Astrocyte (in vitro differentiated cells and primary cell): ENCODE measurements around the gene GALNT17. TPM values are rescaled to one million over a fixed set of nuclear protein-coding genes. Genes with fewer than 3 reads are reported as not detected.

Source experiments
- DNase-seq: peaks from one replicate; pipeline ENCODE4 v3.0.0-alpha.2; 2010; ENCODE audit warnings: low read depth
- FAIRE-seq: peaks from 2 replicates; lab custom pipeline; 2011; peaks lifted over from hg19 to GRCh38; lab: Jason Lieb, UNC
- H2AFZ ChIP-seq: 2 replicates; pipeline ENCODE4 v1.6.0; 2012; ENCODE audit warnings: low read depth, low read length, inconsistent platforms
- H3K27ac ChIP-seq: 2 replicates; pipeline ENCODE4 v1.5.1; 2011; ENCODE audit warnings: low read depth, low read length, inconsistent platforms
- H3K27me3 ChIP-seq: 2 replicates; pipeline ENCODE4 v1.6.0; 2011; ENCODE audit warnings: low read length, inconsistent platforms; ENCODE audit not compliant: insufficient read depth
- H3K36me3 ChIP-seq: 2 replicates; pipeline ENCODE4 v1.5.1; 2011; ENCODE audit warnings: low read length, inconsistent platforms; ENCODE audit not compliant: insufficient read depth
- H3K4me1 ChIP-seq: 2 replicates; pipeline ENCODE4 v1.5.1; 2011; ENCODE audit warnings: low read length, inconsistent platforms; ENCODE audit not compliant: insufficient read depth
- H3K4me2 ChIP-seq: 2 replicates; pipeline ENCODE4 v1.6.0; 2012; ENCODE audit warnings: low read length, inconsistent platforms
- H3K4me3 ChIP-seq: 2 replicates; pipeline ENCODE4 v1.5.1; 2011; ENCODE audit warnings: low read depth, mild to moderate bottlenecking, low read length, inconsistent platforms; ENCODE audit not compliant: insufficient read depth
- H3K79me2 ChIP-seq: 2 replicates; pipeline ENCODE4 v1.6.0; 2012; ENCODE audit warnings: mild to moderate bottlenecking, low read length, inconsistent platforms; ENCODE audit not compliant: insufficient read depth
- H3K9ac ChIP-seq: 2 replicates; pipeline ENCODE4 v1.6.0; 2012; ENCODE audit warnings: mild to moderate bottlenecking, low read length, inconsistent platforms
- H3K9me3 ChIP-seq: 2 replicates; pipeline ENCODE4 v1.5.1; 2012; ENCODE audit warnings: low read depth, mild to moderate bottlenecking, low read length, inconsistent platforms; ENCODE audit not compliant: insufficient read depth
- H4K20me1 ChIP-seq: 2 replicates; pipeline ENCODE4 v1.6.0; 2012; ENCODE audit warnings: low read length, inconsistent platforms; ENCODE audit not compliant: insufficient read depth
- H3K27ac Mint-ChIP-seq: one replicate; pipeline ENCODE4 v1.8.0; 2021; ENCODE audit warnings: mild to moderate bottlenecking, mixed read lengths; ENCODE audit not compliant: unreplicated experiment
- H3K27me3 Mint-ChIP-seq: one replicate; pipeline ENCODE4 v1.8.0; 2021; ENCODE audit warnings: low read depth, mixed read lengths; ENCODE audit not compliant: unreplicated experiment
- H3K36me3 Mint-ChIP-seq: one replicate; pipeline ENCODE4 v1.8.0; 2021; ENCODE audit warnings: low read depth, mixed read lengths; ENCODE audit not compliant: unreplicated experiment
- H3K4me1 Mint-ChIP-seq: one replicate; pipeline ENCODE4 v1.8.0; 2021; ENCODE audit warnings: low read depth, mixed read lengths; ENCODE audit not compliant: unreplicated experiment
- H3K4me3 Mint-ChIP-seq: one replicate; pipeline ENCODE4 v1.8.0; 2021; ENCODE audit warnings: mild to moderate bottlenecking, moderate library complexity, mixed read lengths; ENCODE audit not compliant: unreplicated experiment
- H3K9me3 Mint-ChIP-seq: one replicate; pipeline ENCODE4 v1.8.0; 2021; ENCODE audit warnings: mild to moderate bottlenecking, mixed read lengths; ENCODE audit not compliant: unreplicated experiment
- CTCF ChIP-seq: IDR thresholded peaks from 2 replicates; pipeline ENCODE4 v1.5.1; 2011; ENCODE audit warnings: low read depth, mild to moderate bottlenecking, inconsistent platforms, low read length, moderate library complexity; ENCODE audit not compliant: insufficient read depth
- EZH2 ChIP-seq: IDR thresholded peaks from 2 replicates; pipeline ENCODE4 v1.6.1; 2012; ENCODE audit warnings: mild to moderate bottlenecking, low read length, inconsistent platforms; ENCODE audit not compliant: insufficient read depth
- total RNA-seq: library from RNA; stranded (reverse); gene quantifications from 2 replicates; pipeline ENCODE4 v1.2.1, GENCODE V29; 2021

Gene GALNT17
- total RNA-seq, 1 donor from 2014 or later = 7.8 TPM

GRCh38 chr7:71498381-71498780 lies 366.4 kb downstream of the GALNT17 start:
- Histone ChIP-seq H2AFZ (no peak overlapping the region), H3K9me3 (no peaks in the 10 kb centered on the region), H3K4me2 (no peak overlapping the region), H3K79me2 (no peaks in the 10 kb centered on the region), H3K27ac (no peak overlapping the region), H3K9ac (no peak overlapping the region), H3K27me3 (no peaks in the 10 kb centered on the region), H3K36me3 (no peaks in the 10 kb centered on the region), H3K4me1 (no peaks in the 10 kb centered on the region), H3K4me3 (no peak overlapping the region), H4K20me1 (no peaks in the 10 kb centered on the region)
- no peaks in the 10 kb centered on the region for H3K4me1 Mint-ChIP-seq
- no peak for TF ChIP-seq EZH2
- no peak for TF ChIP-seq CTCF
- H3K4me3 Mint-ChIP-seq = no peak overlapping the region
- FAIRE-seq (no peak), DNase-seq (no peak)
- peaks cover 5% of the 10 kb centered on the region for H3K27me3 Mint-ChIP-seq
- H3K9me3 Mint-ChIP-seq = peaks cover 2% of the 10 kb centered on the region
- H3K27ac Mint-ChIP-seq = no peak overlapping the region
- H3K36me3 Mint-ChIP-seq = peaks cover 4% of the 10 kb centered on the region

- H3K79me2 ChIP-seq = no peaks in the 10 kb centered on the region
- H3K4me1 Mint-ChIP-seq = no peaks in the 10 kb centered on the region
- no peaks in the 10 kb centered on the region for H3K36me3 ChIP-seq
- H3K4me3 Mint-ChIP-seq = no peak overlapping the region
- no peak overlapping the region for H3K27ac ChIP-seq
- H3K27me3 Mint-ChIP-seq = peaks cover 8% of the 10 kb centered on the region
- H3K4me2 ChIP-seq = no peak overlapping the region
- peaks cover 4% of the 10 kb centered on the region for H3K36me3 Mint-ChIP-seq
- H3K9me3 Mint-ChIP-seq = peaks cover 2% of the 10 kb centered on the region
- H2AFZ ChIP-seq = no peak overlapping the region
- no peak for FAIRE-seq
- TF ChIP-seq EZH2 (no peak), CTCF (no peak)
- H3K27me3 ChIP-seq = no peaks in the 10 kb centered on the region
- no peaks in the 10 kb centered on the region for H4K20me1 ChIP-seq
- no peak overlapping the region for H3K4me3 ChIP-seq
- no peak for DNase-seq
- no peaks in the 10 kb centered on the region for H3K4me1 ChIP-seq
- H3K9ac ChIP-seq = no peak overlapping the region
- H3K9me3 ChIP-seq = no peaks in the 10 kb centered on the region
- H3K27ac Mint-ChIP-seq = no peak overlapping the region
Measured at GRCh38 chr7:71504697-71505441, 372.9 kb downstream of the GALNT17 start.

GRCh38 chr7:71506822-71507221 lies 374.9 kb downstream of the GALNT17 start:
- no peaks in the 10 kb centered on the region for H3K4me1 Mint-ChIP-seq
- TF ChIP-seq CTCF (no peak), EZH2 (no peak)
- no peak overlapping the region for H3K4me2 ChIP-seq
- no peak overlapping the region for H3K4me3 Mint-ChIP-seq
- H3K36me3 ChIP-seq = no peaks in the 10 kb centered on the region
- H3K9ac ChIP-seq = no peak overlapping the region
- H3K27ac ChIP-seq = no peak overlapping the region
- H3K4me3 ChIP-seq = no peak overlapping the region
- no peak overlapping the region for H2AFZ ChIP-seq
- no peaks in the 10 kb centered on the region for H3K9me3 Mint-ChIP-seq
- no peaks in the 10 kb centered on the region for H3K79me2 ChIP-seq
- no peaks in the 10 kb centered on the region for H3K36me3 Mint-ChIP-seq
- H3K27me3 Mint-ChIP-seq = peaks cover 8% of the 10 kb centered on the region
- H3K27me3 ChIP-seq = no peaks in the 10 kb centered on the region
- H3K27ac Mint-ChIP-seq = no peak overlapping the region
- no peak for FAIRE-seq
- no peaks in the 10 kb centered on the region for H4K20me1 ChIP-seq
- H3K4me1 ChIP-seq = no peaks in the 10 kb centered on the region
- no peak for DNase-seq
- no peaks in the 10 kb centered on the region for H3K9me3 ChIP-seq
